Vagina (tissue), 2 donors: ENCODE measurements around the gene FBXO7. TPM values are rescaled to one million over a fixed set of nuclear protein-coding genes. Genes with fewer than 3 reads are reported as not detected.

ENCODE experiments used
- DNase-seq, 2 donors: peaks; one replicate each; pipeline ENCODE4 v3.0.0-alpha.2; 2017; ENCODE audit errors: extremely low spot score in 2 of 2
- H3K27ac ChIP-seq: fragments of 200-600 bp; sonication (generic); one replicate; pipeline ENCODE4 v1.5.1; 2019
- H3K27me3 ChIP-seq: fragments of 200-600 bp; sonication (generic); one replicate; pipeline ENCODE4 v1.5.1; 2019
- H3K36me3 ChIP-seq, 2 donors: fragments of 200-600 bp; sonication (generic); one replicate each; pipeline ENCODE4 v1.5.1; 2017 to 2019
- H3K4me1 ChIP-seq: fragments of 200-600 bp; sonication (generic); one replicate; pipeline ENCODE4 v1.5.1; 2019
- H3K4me3 ChIP-seq, 2 donors: fragments of 200-600 bp; sonication (generic); 1 replicate in 1 of 2; 2 replicates in 1 of 2; pipeline ENCODE4 v1.5.1; 2016 to 2019
- H3K9me3 ChIP-seq: fragments of 200-600 bp; sonication (generic); one replicate; pipeline ENCODE4 v1.5.1; 2019
- POLR2A ChIP-seq, 2 donors: fragments of 450-650 bp; IDR thresholded peaks; one replicate each; pipeline ENCODE4 v1.6.1; 2017; ENCODE audit warnings: antibody characterized with exemption in 2 of 2, mild to moderate bottlenecking in 2 of 2, moderate library complexity in 2 of 2
- POLR2AphosphoS5 ChIP-seq, 2 donors: sonication (generic); formaldehyde crosslinking; IDR thresholded peaks; one replicate each; pipeline ENCODE4 v1.9.0; 2017; ENCODE audit warnings: antibody characterized with exemption in 2 of 2, mild to moderate bottlenecking in 2 of 2, low read depth in 1 of 2; ENCODE audit not compliant: insufficient read depth in 1 of 2
- intact Hi-C: fragments of 100-400 bp; cut with DNase I; formaldehyde crosslinking; loops from one replicate; pipeline ENCODE4 v1.15.1; 2023
- total RNA-seq: library from RNA; depleted of rRNA; stranded (reverse); fragments of >200 nt; gene quantifications from one replicate; pipeline ENCODE4 v1.2.3, GENCODE V29; 2016
- TF ChIP-seq, protein P1 (sequence below), 3 experiments: fragments of 450-650 bp in 2 of 3; fragments of 200-600 bp in 1 of 3; sonication (generic) in 1 of 3; IDR thresholded peaks; one replicate each; pipeline ENCODE4 v1.5.1; 2017 to 2019; ENCODE audit warnings: antibody characterized with exemption in 3 of 3, mild to moderate bottlenecking in 2 of 3, moderate library complexity in 2 of 3

Gene FBXO7
- total RNA-seq, 1 donor from 2014 or later, result 70.2 TPM

DNA sequence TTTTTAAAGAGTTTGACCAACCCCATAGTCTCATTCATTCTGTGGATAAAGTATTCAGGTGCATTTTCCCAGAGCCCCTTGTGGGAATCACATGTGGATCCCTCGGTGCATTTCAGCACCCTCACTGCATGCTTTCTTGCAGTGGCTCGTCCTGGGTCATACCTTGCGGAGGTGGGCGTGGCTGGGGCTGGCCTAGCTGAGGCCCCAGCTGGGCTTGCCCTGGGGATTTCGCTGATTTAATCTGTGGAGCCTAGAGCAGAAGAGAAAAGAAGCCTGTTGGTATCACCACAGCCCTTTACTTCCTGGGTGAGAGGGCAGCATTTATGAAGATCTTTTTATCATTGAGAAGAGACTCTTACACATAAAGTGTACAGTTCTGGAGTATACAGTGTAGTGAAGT, 53.1 kb downstream of the FBXO7 start:
- Histone ChIP-seq H3K4me1 (peaks cover 40% of the 10 kb centered on the region), H3K36me3 (no peaks in the 10 kb centered on the region), H3K27ac (no peak overlapping the region), H3K9me3 (no peaks in the 10 kb centered on the region), H3K27me3 (no peaks in the 10 kb centered on the region), H3K4me3 (no peak overlapping the region)
- no peak for DNase-seq
- TF ChIP-seq, protein P1, sequence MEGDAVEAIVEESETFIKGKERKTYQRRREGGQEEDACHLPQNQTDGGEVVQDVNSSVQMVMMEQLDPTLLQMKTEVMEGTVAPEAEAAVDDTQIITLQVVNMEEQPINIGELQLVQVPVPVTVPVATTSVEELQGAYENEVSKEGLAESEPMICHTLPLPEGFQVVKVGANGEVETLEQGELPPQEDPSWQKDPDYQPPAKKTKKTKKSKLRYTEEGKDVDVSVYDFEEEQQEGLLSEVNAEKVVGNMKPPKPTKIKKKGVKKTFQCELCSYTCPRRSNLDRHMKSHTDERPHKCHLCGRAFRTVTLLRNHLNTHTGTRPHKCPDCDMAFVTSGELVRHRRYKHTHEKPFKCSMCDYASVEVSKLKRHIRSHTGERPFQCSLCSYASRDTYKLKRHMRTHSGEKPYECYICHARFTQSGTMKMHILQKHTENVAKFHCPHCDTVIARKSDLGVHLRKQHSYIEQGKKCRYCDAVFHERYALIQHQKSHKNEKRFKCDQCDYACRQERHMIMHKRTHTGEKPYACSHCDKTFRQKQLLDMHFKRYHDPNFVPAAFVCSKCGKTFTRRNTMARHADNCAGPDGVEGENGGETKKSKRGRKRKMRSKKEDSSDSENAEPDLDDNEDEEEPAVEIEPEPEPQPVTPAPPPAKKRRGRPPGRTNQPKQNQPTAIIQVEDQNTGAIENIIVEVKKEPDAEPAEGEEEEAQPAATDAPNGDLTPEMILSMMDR (IDR thresholded peaks at IDR 0.05), result no peak
- TF ChIP-seq POLR2AphosphoS5 (IDR thresholded peaks at IDR 0.05; ENCODE audit: insufficient read depth in 1 of 2, low read depth in 1 of 2) (no peak), POLR2A (IDR thresholded peaks at IDR 0.05) (no peak)
- intact Hi-C loops, result loop anchor here (5.0 kb wide), 1 partner anchor 460 kb away; no protein-coding TSS in a partner anchor

DNA sequence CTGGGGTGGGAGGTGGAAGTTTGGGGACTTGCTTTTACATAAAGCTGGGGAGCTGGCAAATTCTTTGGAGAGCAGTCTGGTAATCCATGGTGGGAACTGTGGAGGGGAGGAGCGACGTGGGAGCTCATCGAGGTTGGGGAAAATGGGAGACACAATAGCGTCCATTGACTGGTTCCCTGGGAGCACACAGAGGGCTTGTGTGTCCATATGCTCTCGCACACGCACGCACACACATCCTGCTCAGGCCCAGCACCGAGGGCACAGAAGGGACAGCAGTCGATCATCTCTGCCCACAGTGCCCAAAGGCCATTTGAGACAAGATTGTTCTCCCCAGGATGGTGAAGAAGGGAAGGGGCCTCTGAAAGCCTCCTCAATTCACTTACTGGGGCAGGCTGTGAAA, 53.7 kb downstream of the FBXO7 start:
- no peak for TF ChIP-seq POLR2A (IDR thresholded peaks at IDR 0.05)
- TF ChIP-seq POLR2AphosphoS5 (IDR thresholded peaks at IDR 0.05; ENCODE audit: insufficient read depth in 1 of 2, low read depth in 1 of 2), result no peak
- TF ChIP-seq, protein P1 (IDR thresholded peaks at IDR 0.05), result no peak
- Histone ChIP-seq H3K27me3 (no peaks in the 10 kb centered on the region), H3K4me3 (no peak overlapping the region), H3K36me3 (no peaks in the 10 kb centered on the region), H3K9me3 (no peaks in the 10 kb centered on the region), H3K27ac (peak overlapping the region; percentile 64), H3K4me1 (peaks cover 46% of the 10 kb centered on the region)
- no peak for DNase-seq
- intact Hi-C loops, result loop anchor here (5.0 kb wide), 1 partner anchor 459 kb away; no protein-coding TSS in a partner anchor

DNA sequence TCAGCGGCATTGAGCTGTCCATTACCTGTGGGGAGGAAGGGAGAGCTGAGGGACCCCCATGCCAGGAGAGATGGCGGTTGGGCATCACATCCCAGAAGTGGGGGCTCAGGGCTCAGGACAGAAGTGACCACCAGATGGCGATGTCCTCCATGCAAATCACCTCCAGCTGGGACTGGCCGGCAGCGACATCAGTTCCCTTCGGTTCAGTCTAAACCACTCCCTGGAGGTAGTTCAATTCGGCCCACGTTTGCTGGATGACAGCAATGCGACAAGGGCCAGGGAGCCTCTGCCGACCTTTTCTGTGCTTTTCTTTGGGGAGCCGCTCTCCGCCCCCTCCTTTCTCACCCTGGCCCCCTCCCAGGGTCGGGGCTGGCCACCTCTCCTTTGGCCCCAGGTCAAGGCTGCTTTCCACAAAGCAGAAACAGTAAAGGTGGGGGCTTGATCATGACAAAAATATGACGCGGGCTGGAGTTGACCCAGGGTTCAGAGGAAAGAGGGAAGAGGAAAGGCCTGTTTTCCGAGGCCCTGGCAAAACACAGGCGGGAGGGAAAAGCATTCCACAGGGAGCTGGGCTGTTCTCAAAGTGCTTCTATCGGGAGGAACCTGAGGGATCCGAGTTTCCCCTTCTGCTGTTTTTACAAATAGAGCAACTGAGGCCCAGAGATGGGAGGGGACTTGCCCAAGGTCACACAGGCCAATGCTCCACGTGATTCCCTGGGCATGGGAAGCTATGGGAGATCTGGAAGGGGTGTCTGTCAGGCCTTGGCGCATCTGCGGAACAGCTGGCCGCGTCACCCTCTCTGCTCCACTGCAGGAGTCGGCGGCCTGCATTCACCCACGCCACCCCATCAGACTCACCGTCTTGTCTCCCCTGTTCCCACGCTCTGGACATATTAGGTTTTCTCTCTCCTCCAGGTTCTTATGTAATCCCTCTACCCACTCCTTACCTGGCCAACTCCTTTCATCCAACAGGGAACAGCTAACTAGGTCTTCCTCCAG, 54.7 kb downstream of the FBXO7 start:
- intact Hi-C loops, result loop anchor here (5.0 kb wide), 1 partner anchor 458 kb away; no protein-coding TSS in a partner anchor
- peak; percentile 35 to 59 for TF ChIP-seq POLR2AphosphoS5 (IDR thresholded peaks at IDR 0.05; ENCODE audit: insufficient read depth in 1 of 2, low read depth in 1 of 2)
- TF ChIP-seq, protein P1 (IDR thresholded peaks at IDR 0.05), result peak; percentile 94 to 98 (median 97)
- TF ChIP-seq POLR2A (IDR thresholded peaks at IDR 0.05), result no peak
- H3K27me3 ChIP-seq, result no peaks in the 10 kb centered on the region
- peaks cover 55% of the 10 kb centered on the region for H3K4me1 ChIP-seq
- H3K36me3 ChIP-seq, result no peaks in the 10 kb centered on the region
- H3K27ac ChIP-seq, result peak overlapping the region; percentile 64
- no peaks in the 10 kb centered on the region for H3K9me3 ChIP-seq
- peak overlapping the region in 1 of 2 donors; percentile 25 for H3K4me3 ChIP-seq
- no peak for DNase-seq

DNA sequence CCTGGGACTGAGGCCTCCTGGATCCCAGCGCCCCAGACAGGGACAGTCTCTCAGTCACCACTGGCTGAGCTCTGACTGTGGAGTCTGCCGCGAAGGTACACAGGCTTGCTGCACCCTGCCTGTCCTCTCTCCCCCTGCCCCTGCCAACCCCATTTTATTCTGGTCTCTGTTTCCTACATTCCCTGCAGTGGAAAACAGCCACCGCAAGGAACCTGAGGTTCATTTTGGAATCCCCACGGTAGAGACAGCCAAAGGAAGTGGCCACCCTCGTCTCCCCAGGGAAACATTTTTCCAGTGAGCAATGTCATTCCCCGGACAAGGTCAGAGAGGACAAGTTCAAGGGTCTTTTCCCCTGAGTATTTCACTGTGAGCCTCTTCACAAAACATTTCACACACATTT, 56.6 kb downstream of the FBXO7 start:
- intact Hi-C loops, result loop anchor here (5.0 to 10.0 kb wide), 2 partner anchors 54 to 86 kb away; no protein-coding TSS in a partner anchor
- no peaks in the 10 kb centered on the region for H3K36me3 ChIP-seq
- H3K9me3 ChIP-seq, result no peaks in the 10 kb centered on the region
- peak overlapping the region; percentile 64 for H3K27ac ChIP-seq
- TF ChIP-seq POLR2AphosphoS5 (IDR thresholded peaks at IDR 0.05; ENCODE audit: insufficient read depth in 1 of 2, low read depth in 1 of 2) (no peak), POLR2A (IDR thresholded peaks at IDR 0.05) (no peak)
- TF ChIP-seq, protein P1 (IDR thresholded peaks at IDR 0.05), result no peak
- no peak overlapping the region for H3K4me3 ChIP-seq
- peaks cover 69% of the 10 kb centered on the region for H3K4me1 ChIP-seq
- DNase-seq, result no peak
- H3K27me3 ChIP-seq, result no peaks in the 10 kb centered on the region
